SK-N-SH (cell line): ENCODE results near the gene ARHGEF37. TPM values are rescaled to one million over a fixed set of nuclear protein-coding genes. Genes with fewer than 3 reads are reported as not detected.

Source experiments
- CTCF ChIA-PET: fragments of 300-600, 350-600 bp; formaldehyde crosslinking; extraction: SDS; loops from one replicate; lab custom pipeline; 2021; lab: Yijun Ruan, JAX
- POLR2A ChIA-PET: fragments of 350-600 bp; sonication (Branson Sonifier 250); formaldehyde crosslinking; extraction: SDS; loops from one replicate; lab custom pipeline; 2020; ENCODE audit warnings: antibody characterized with exemption, inconsistent platforms; lab: Yijun Ruan, JAX
- DNase-seq: peaks from one replicate; pipeline ENCODE4 v3.0.0; 2012
- H2AFZ ChIP-seq: fragments of 200-600 bp; sonication (generic); 2 replicates; pipeline ENCODE4 v1.8.1; 2016; ENCODE audit warnings: antibody characterized with exemption, mild to moderate bottlenecking, low read depth
- H3F3A ChIP-seq: fragments of 200-600 bp; sonication (generic); replicated peaks from 2 replicates; pipeline ENCODE3; 2016; ENCODE audit warnings: antibody characterized with exemption, mild to moderate bottlenecking; ENCODE audit not compliant: insufficient read depth
- H3K27ac ChIP-seq, 2 experiments: fragments of 200-500 bp in 1 of 2; fragments of 200-600 bp in 1 of 2; sonication (Bioruptor generic) in 1 of 2; sonication (generic), shearing (Covaris generic) in 1 of 2; 2 replicates each; pipeline versions ENCODE4 v1.5.1 to v1.6.1; 2014 to 2016; ENCODE audit warnings: low read depth in 2 of 2, inconsistent platforms in 1 of 2, low read length in 1 of 2, mild to moderate bottlenecking in 1 of 2, mixed read lengths in 1 of 2
- H3K27me3 ChIP-seq: fragments of 200-600 bp; sonication (generic), shearing (Covaris generic); 2 replicates; pipeline ENCODE4 v1.6.1; 2016; ENCODE audit warnings: mixed run types; ENCODE audit not compliant: insufficient read depth
- H3K36me3 ChIP-seq, 2 experiments: fragments of 200-500 bp in 1 of 2; fragments of 200-600 bp in 1 of 2; sonication (Bioruptor generic) in 1 of 2; sonication (generic) in 1 of 2; replicated peaks in 1 of 2; 2 replicates each; pipeline versions ENCODE3 to v1.5.1; 2014 to 2016; ENCODE audit warnings: low read length in 1 of 2, mild to moderate bottlenecking in 1 of 2; ENCODE audit not compliant: insufficient read depth in 2 of 2, control insufficient read depth in 1 of 2
- H3K4me1 ChIP-seq, 2 experiments: fragments of 200-500 bp in 1 of 2; fragments of 200-600 bp in 1 of 2; sonication (Bioruptor generic) in 1 of 2; sonication (generic), shearing (Covaris generic) in 1 of 2; 2 replicates each; pipeline versions ENCODE4 v1.5.1 to v1.6.1; 2014 to 2016; ENCODE audit warnings: low read depth in 1 of 2, low read length in 1 of 2, mixed run types in 1 of 2; ENCODE audit not compliant: insufficient read depth in 2 of 2, control insufficient read depth in 1 of 2
- H3K4me2 ChIP-seq: fragments of 200-600 bp; sonication (generic), shearing (Covaris generic); 2 replicates; pipeline ENCODE4 v1.6.1; 2017; ENCODE audit warnings: mixed run types
- H3K4me3 ChIP-seq, 2 experiments: fragments of 200-500 bp in 1 of 2; fragments of 200-600 bp in 1 of 2; sonication (Bioruptor generic) in 1 of 2; sonication (generic), shearing (Covaris generic) in 1 of 2; 2 replicates each; pipeline versions ENCODE4 v1.5.1 to v1.8.1; 2014 to 2016; ENCODE audit warnings: low read depth in 2 of 2, inconsistent platforms in 1 of 2, low read length in 1 of 2, mild to moderate bottlenecking in 1 of 2, mixed read lengths in 1 of 2, moderate library complexity in 1 of 2
- H3K79me2 ChIP-seq: fragments of 200-600 bp; sonication (generic); 2 replicates; pipeline ENCODE4 v1.8.1; 2017; ENCODE audit warnings: mild to moderate bottlenecking; ENCODE audit not compliant: insufficient read depth
- H3K9ac ChIP-seq: fragments of 200-600 bp; sonication (generic); 2 replicates; pipeline ENCODE4 v1.6.1; 2017; ENCODE audit warnings: mixed run types
- H3K9me2 ChIP-seq: fragments of 200-600 bp; sonication (generic); 2 replicates; pipeline ENCODE4 v1.6.1; 2017; ENCODE audit warnings: mixed run types
- H3K9me3 ChIP-seq: fragments of 200-600 bp; sonication (generic); 2 replicates; pipeline ENCODE4 v1.6.1; 2017; ENCODE audit warnings: mixed run types, mild to moderate bottlenecking, moderate library complexity
- H4K20me1 ChIP-seq: fragments of 200-600 bp; sonication (generic); 2 replicates; pipeline ENCODE4 v1.6.1; 2017; ENCODE audit warnings: mild to moderate bottlenecking, mixed run types; ENCODE audit not compliant: insufficient read depth
- CHD2 ChIP-seq: fragments of 150-350 bp; IDR thresholded peaks from 2 replicates; pipeline ENCODE4 v1.6.1; 2018; ENCODE audit warnings: low read length; ENCODE audit not compliant: partially characterized antibody
- CTCF ChIP-seq: fragments of 200-600 bp; sonication (generic); IDR thresholded peaks from 2 replicates; pipeline ENCODE4 v1.6.1; 2017; ENCODE audit warnings: antibody characterized with exemption, mild to moderate bottlenecking, moderate library complexity
- EZH2phosphoT487 ChIP-seq: fragments of 200-600 bp; sonication (generic); IDR thresholded peaks from 2 replicates; pipeline ENCODE4 v1.6.1; 2017; ENCODE audit warnings: low read depth, mixed run types, mild to moderate bottlenecking, antibody characterized with exemption, moderate library complexity, borderline replicate concordance
- FOSL2 ChIP-seq: IDR thresholded peaks from 2 replicates; pipeline ENCODE4 v1.4.0; 2012; ENCODE audit warnings: low read depth, mild to moderate bottlenecking, moderate library complexity, borderline replicate concordance
- FOXJ3 ChIP-seq: sonication (generic); formaldehyde crosslinking; IDR thresholded peaks from 2 replicates; pipeline ENCODE4 v1.5.1; 2020; ENCODE audit warnings: mild to moderate bottlenecking, missing genetic modification reagents
- IRF3 ChIP-seq: fragments of 150-350 bp; IDR thresholded peaks from 2 replicates; pipeline ENCODE4 v1.6.1; 2016; ENCODE audit warnings: mild to moderate bottlenecking, low read depth, low read length
- JUND ChIP-seq: IDR thresholded peaks from 2 replicates; pipeline ENCODE4 v1.4.0; 2012
- MEF2A ChIP-seq: IDR thresholded peaks from 2 replicates; pipeline ENCODE4 v1.4.0; 2012; ENCODE audit warnings: low read depth, borderline replicate concordance
- MXI1 ChIP-seq: IDR thresholded peaks from 2 replicates; pipeline ENCODE4 v1.6.1; 2012; ENCODE audit warnings: mild to moderate bottlenecking, low read depth, low read length, improper control_type of control experiment
- NFIC ChIP-seq: IDR thresholded peaks from 2 replicates; pipeline ENCODE4 v1.4.0; 2012; ENCODE audit warnings: borderline replicate concordance
- NRF1 ChIP-seq: IDR thresholded peaks from 2 replicates; pipeline ENCODE4 v1.6.1; 2012; ENCODE audit warnings: low read depth, mild to moderate bottlenecking, low read length
- PBX3 ChIP-seq: IDR thresholded peaks from 2 replicates; pipeline ENCODE4; 2012
- POLR2AphosphoS5 ChIP-seq: IDR thresholded peaks from 2 replicates; pipeline ENCODE4 v1.6.1; 2012; ENCODE audit warnings: low read depth, low read length
- RAD21 ChIP-seq: IDR thresholded peaks from 2 replicates; pipeline ENCODE4 v1.6.1; 2012; ENCODE audit warnings: mild to moderate bottlenecking, low read length
- RCOR1 ChIP-seq: fragments of 150-350 bp; IDR thresholded peaks from 2 replicates; pipeline ENCODE4 v1.6.1; 2017; ENCODE audit warnings: antibody characterized with exemption, low read length
- TEAD4 ChIP-seq: IDR thresholded peaks from 2 replicates; pipeline ENCODE4 v1.4.0; 2012; ENCODE audit warnings: mild to moderate bottlenecking, borderline replicate concordance; ENCODE audit not compliant: insufficient read depth
- USF1 ChIP-seq: IDR thresholded peaks from 2 replicates; pipeline ENCODE4 v1.4.0; 2012; ENCODE audit warnings: low read depth, borderline replicate concordance
- YY1 ChIP-seq: IDR thresholded peaks from 2 replicates; pipeline ENCODE4 v1.4.0; 2012; ENCODE audit warnings: low read depth, mild to moderate bottlenecking
- WGBS: methylation state at CpG from one replicate; pipeline ENCODE4 v1.1.6; 2017; ENCODE audit warnings: low lambda C conversion rate; 5-methylcytosine and 5-hydroxymethylcytosine counted together
- polyA plus RNA-seq, 3 experiments: library from polyadenylated mRNA; depleted of rRNA; stranded (reverse); fragments of >200 nt; gene quantifications; 2 replicates each; pipeline ENCODE4 v1.2.3, GENCODE V29; 2012
- TF ChIP-seq, protein P1 (sequence below): fragments of 150-350 bp; IDR thresholded peaks from 2 replicates; pipeline ENCODE4 v1.6.1; 2017; ENCODE audit warnings: antibody characterized with exemption, low read length, low read depth, borderline replicate concordance

ARHGEF37 gene
- polyA plus RNA-seq, 1 of the 3 experiments (the other 2 are of a cell fraction): 0.94 TPM

DNA sequence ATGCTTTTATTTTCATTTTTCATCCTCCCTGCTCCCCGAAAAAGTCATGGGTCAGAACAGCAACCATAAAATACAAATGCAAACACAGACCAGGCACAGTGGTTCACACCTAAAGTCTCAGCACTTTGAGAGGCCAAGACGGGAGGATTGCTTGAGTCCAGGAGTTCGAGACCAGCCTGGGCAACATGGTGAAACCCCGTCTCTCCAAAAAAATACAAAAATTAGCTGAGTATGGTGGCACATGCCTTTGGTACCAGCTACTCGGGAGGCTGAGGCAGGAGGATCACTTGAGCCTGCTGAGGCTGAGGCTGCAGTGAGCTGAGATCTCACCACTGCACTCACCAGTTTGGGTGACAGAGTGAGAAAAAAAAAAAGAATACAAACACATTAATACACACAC lies 60.3 kb downstream of the ARHGEF37 start (continued):
- no peak for TF ChIP-seq MEF2A
- TF ChIP-seq FOSL2: no peak

DNA sequence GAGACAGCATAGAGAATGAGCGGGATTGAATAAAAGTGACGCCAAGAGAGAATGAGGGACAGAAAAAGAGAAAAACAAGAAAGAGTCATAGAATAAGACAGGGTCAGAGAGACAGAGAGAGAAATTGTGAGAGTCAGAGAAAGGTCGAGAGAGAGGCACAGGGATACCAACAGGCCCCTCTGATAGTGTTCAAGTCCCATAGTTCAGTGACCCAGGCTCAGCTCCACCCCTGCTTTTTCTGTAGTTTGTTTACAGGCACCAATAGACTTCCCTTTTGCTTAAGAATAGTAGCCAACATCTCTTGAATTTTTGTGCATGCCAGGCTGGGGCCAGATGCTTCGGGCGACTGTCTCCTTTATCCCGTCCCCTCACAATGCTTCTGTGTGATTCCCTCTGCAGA lies 62.5 kb downstream of the ARHGEF37 start:
- DNase-seq: no peak
- Histone ChIP-seq H3K27ac (no peak overlapping the region), H3K36me3 (no peaks in the 10 kb centered on the region), H3K9me2 (no peaks in the 10 kb centered on the region), H3K79me2 (no peaks in the 10 kb centered on the region)
- TF ChIP-seq POLR2AphosphoS5 (no peak), USF1 (no peak), FOXJ3 (CRISPR knock-in tag) (no peak), JUND (no peak), CHD2 (no peak), NFIC (no peak), YY1 (no peak), PBX3 (no peak), FOSL2 (no peak), MXI1 (no peak), CTCF (no peak), EZH2phosphoT487 (no peak), RAD21 (no peak), IRF3 (no peak), NRF1 (no peak), RCOR1 (no peak), TEAD4 (no peak)
- TF ChIP-seq, protein P1, sequence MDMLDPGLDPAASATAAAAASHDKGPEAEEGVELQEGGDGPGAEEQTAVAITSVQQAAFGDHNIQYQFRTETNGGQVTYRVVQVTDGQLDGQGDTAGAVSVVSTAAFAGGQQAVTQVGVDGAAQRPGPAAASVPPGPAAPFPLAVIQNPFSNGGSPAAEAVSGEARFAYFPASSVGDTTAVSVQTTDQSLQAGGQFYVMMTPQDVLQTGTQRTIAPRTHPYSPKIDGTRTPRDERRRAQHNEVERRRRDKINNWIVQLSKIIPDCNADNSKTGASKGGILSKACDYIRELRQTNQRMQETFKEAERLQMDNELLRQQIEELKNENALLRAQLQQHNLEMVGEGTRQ: no peak
- TF ChIP-seq, all 33 proteins: peak for 0
- Histone ChIP-seq H4K20me1 (no peaks in the 10 kb centered on the region), H2AFZ (no peak overlapping the region), H3K4me1 (peaks cover 0 to 26% of the 10 kb centered on the region in 2 experiments; a peak in 1 of 4 replicates), H3K9me3 (no peaks in the 10 kb centered on the region), H3K4me2 (no peak overlapping the region), H3K9ac (no peak overlapping the region), H3K4me3 (no peak overlapping the region), H3K27me3 (no peaks in the 10 kb centered on the region), H3F3A (no peaks in the 10 kb centered on the region)
- ChIA-PET POLR2A (no interaction called here), CTCF (interaction anchor here (0.9 to 22.1 kb wide), 5 partner anchors 23 to 347 kb away, joined by 3 to 730 read pairs (median 10); no protein-coding TSS in a partner anchor)
- 89% methylated on average over 6 of the region's 6 CpGs for WGBS
